Islet precursor cell (in vitro differentiated cells): ENCODE results near the gene ZNF865.

Experiments used
- DNase-seq: peaks from one replicate; pipeline ENCODE4 v3.0.0-alpha.2; 2018

ZNF865 gene

GRCh38 chr19:55609326-55609725 is 3.9 kb downstream of the ZNF865 start:
- DNase-seq = no peak

GRCh38 chr19:55611300-55611982 is 6.0 kb downstream of the ZNF865 start:
- no peak for DNase-seq

GRCh38 chr19:55611983-55612645 is 6.7 kb downstream of the ZNF865 start:
- no peak for DNase-seq

GRCh38 chr19:55613396-55613795 is 7.9 kb downstream of the ZNF865 start:
- no peak for DNase-seq

GRCh38 chr19:55613930-55614710 is 8.7 kb downstream of the ZNF865 start:
- no peak for DNase-seq

- DNase-seq = no peak
Observed at GRCh38 chr19:55614711-55615542, 9.5 kb downstream of the ZNF865 start.

- DNase-seq = no peak
Observed at GRCh38 chr19:55615543-55616394, 10.3 kb downstream of the ZNF865 start.

- DNase-seq = no peak
Observed at GRCh38 chr19:55616395-55616875, 11.0 kb downstream of the ZNF865 start.

- no peak for DNase-seq
Observed at GRCh38 chr19:55617426-55617825, 12.0 kb downstream of the ZNF865 start.

- no peak for DNase-seq
Observed at GRCh38 chr19:55618426-55618825, 13.0 kb downstream of the ZNF865 start.

- DNase-seq = no peak
Observed at GRCh38 chr19:55619286-55619685, 13.8 kb downstream of the ZNF865 start.

- DNase-seq = peak; percentile 41
Observed at GRCh38 chr19:55620410-55621204, 15.2 kb downstream of the ZNF865 start.

- DNase-seq = peak; percentile 43
Observed at GRCh38 chr19:55621205-55621672, 15.8 kb downstream of the ZNF865 start.

GRCh38 chr19:55621673-55622231 is 16.3 kb downstream of the ZNF865 start:
- DNase-seq = peak; percentile 49

- DNase-seq = peak; percentile 45
Observed at GRCh38 chr19:55622242-55622969, 17.0 kb downstream of the ZNF865 start.

GRCh38 chr19:55623130-55623529 is 17.7 kb downstream of the ZNF865 start:
- DNase-seq = no peak

GRCh38 chr19:55623561-55623960 is 18.1 kb downstream of the ZNF865 start:
- no peak for DNase-seq

- peak; percentile 96 for DNase-seq
Observed at GRCh38 chr19:55624109-55625003, 18.9 kb downstream of the ZNF865 start, which contains the start of gene ZNF784. Gene ZNF784, minus strand, starts transcription at chr19:55624566. Its CDS starts 5 bp downstream, at chr19:55624561.

GRCh38 chr19:55625004-55625326 is 19.5 kb downstream of the ZNF865 start:
- DNase-seq = no peak
